ENCODE results near the gene COL4A1.

Gene COL4A1

DNA sequence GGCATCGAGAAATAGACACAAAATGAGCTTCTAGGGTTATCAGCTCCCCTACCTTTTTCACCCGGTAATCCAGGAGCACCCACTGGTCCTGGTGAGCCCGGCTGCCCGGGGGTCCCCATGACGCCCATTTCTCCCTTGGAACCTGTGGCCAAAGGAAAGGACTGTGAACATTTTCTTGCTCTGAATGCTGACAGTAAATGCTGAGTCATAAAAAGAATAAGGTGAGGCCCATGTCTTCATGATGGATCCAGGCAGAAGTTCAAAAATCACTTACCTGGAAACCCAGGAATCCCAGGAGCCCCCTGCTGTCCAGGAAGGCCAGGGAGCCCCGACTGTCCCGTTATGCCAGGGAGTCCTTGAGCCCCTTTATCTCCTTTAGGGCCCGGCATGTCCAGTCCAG is 129.2 kb downstream of the COL4A1 start:
- DNase-seq (ENCODE audit: low read depth, low spot score): no peak
- H3K4me1 ChIP-seq (ENCODE audit: insufficient read depth, insufficient read length): no peaks in the 10 kb centered on the region
- H3K36me3 ChIP-seq (ENCODE audit: insufficient read depth, insufficient read length, low read length): peaks cover 98% of the 10 kb centered on the region
- H3K9ac ChIP-seq (ENCODE audit: insufficient read length, low read depth): no peak overlapping the region
- no peak overlapping the region for H3K4me3 ChIP-seq (ENCODE audit: insufficient read length, low read depth)
- no peaks in the 10 kb centered on the region; the same call in 1 of the 2 replicates for H3K9me3 ChIP-seq (ENCODE audit: insufficient read depth, low read length)
- no peaks in the 10 kb centered on the region for H3K27me3 ChIP-seq (ENCODE audit: insufficient read depth, insufficient read length)
- TF ChIP-seq YY1 (IDR thresholded peaks at IDR 0.05; ENCODE audit: insufficient read depth, insufficient read length) (no peak), ZNF274 (IDR thresholded peaks at IDR 0.05; ENCODE audit: low read depth, low read length) (no peak), SUZ12 (IDR thresholded peaks at IDR 0.05; ENCODE audit: extremely low read depth, insufficient read depth, insufficient read length) (no peak)

DNA sequence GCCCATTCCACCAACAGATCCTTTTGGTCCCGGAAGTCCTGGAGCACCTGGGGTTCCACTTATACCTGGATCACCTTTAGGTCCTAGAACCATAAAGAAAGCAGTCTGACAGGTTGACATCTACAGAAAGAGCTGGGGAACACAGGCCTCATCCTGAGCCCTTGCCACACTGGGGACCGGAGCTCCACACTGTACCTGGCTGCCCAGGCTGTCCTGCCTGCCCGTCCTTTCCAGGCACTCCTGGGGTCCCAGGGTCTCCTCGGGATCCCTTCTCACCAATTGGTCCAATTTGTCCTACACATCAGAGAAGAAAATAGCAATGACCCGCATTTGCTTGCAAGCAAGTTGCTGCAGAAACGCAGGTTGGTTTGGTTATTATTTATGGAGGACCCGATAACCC is 130.5 kb downstream of the COL4A1 start:
- Histone ChIP-seq H3K4me3 (ENCODE audit: insufficient read length, low read depth) (no peak overlapping the region), H3K9ac (ENCODE audit: insufficient read length, low read depth) (no peak overlapping the region)
- TF ChIP-seq SUZ12 (IDR thresholded peaks at IDR 0.05; ENCODE audit: extremely low read depth, insufficient read depth, insufficient read length): no peak
- no peak for TF ChIP-seq YY1 (IDR thresholded peaks at IDR 0.05; ENCODE audit: insufficient read depth, insufficient read length)
- no peak for TF ChIP-seq ZNF274 (IDR thresholded peaks at IDR 0.05; ENCODE audit: low read depth, low read length)

DNA sequence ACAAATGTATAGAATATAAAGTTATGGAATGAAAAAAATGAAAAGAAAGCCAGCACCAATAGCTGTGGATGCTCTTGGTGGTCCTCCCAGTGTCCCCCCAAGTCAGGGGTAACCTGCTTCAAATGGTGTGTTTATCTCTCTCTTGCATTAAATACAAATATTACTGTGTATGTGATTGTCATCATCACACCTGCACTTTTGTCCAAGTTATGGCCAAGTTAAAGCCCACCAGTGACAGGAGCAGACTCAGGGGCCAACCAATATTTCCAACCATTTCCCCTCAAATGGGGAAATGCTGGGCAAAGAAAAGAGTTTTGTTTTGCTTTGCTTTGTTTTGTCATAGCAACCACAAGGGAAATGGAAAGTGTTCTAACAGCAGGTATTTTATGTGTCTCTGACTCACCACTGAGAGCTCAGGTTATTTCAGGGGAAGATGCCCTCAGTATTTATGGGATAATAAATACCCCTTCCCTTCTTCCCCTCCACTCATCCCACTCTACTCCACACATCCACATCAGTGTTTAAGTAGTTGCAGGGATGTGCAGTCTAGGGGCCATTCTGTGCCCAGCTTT is 133.6 kb downstream of the COL4A1 start:
- no peak for DNase-seq (ENCODE audit: low read depth, low spot score)
- Histone ChIP-seq H3K4me3 (ENCODE audit: insufficient read length, low read depth) (no peak overlapping the region), H3K27me3 (ENCODE audit: insufficient read depth, insufficient read length) (no peaks in the 10 kb centered on the region), H3K36me3 (ENCODE audit: insufficient read depth, insufficient read length, low read length) (peaks cover 94% of the 10 kb centered on the region), H3K9ac (ENCODE audit: insufficient read length, low read depth) (no peak overlapping the region), H3K9me3 (ENCODE audit: insufficient read depth, low read length) (no peaks in the 10 kb centered on the region; the same call in 1 of the 2 replicates), H3K4me1 (ENCODE audit: insufficient read depth, insufficient read length) (no peaks in the 10 kb centered on the region)
- TF ChIP-seq YY1 (IDR thresholded peaks at IDR 0.05; ENCODE audit: insufficient read depth, insufficient read length) (no peak), SUZ12 (IDR thresholded peaks at IDR 0.05; ENCODE audit: extremely low read depth, insufficient read depth, insufficient read length) (no peak), ZNF274 (IDR thresholded peaks at IDR 0.05; ENCODE audit: low read depth, low read length) (no peak)

More for the DNA sequence above, 130.5 kb downstream of the COL4A1 start:
- H3K4me1 ChIP-seq (ENCODE audit: insufficient read depth, insufficient read length): no peaks in the 10 kb centered on the region
- no peaks in the 10 kb centered on the region for H3K27me3 ChIP-seq (ENCODE audit: insufficient read depth, insufficient read length)
- H3K9me3 ChIP-seq (ENCODE audit: insufficient read depth, low read length): no peaks in the 10 kb centered on the region; the same call in 1 of the 2 replicates
- H3K36me3 ChIP-seq (ENCODE audit: insufficient read depth, insufficient read length, low read length): peaks cover 98% of the 10 kb centered on the region
- DNase-seq (ENCODE audit: low read depth, low spot score): no peak

DNA sequence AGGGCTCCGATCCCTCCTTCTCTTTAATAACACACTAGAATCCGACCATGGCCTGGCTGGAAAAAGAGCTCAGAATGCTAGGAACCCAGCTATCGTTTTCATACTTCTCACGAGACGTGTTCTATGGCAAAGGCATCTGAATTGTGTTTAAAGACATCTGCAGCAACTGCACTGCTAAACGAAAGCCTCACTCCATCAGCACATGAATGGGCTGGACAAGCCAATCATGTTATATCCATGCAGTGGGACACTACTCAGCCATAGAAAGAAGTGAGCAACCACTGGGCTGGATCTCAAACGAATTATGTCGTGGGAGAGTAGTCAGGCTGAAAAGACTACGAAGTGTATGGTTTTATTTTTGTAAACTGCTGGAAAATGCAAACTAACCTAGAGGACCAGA is 136.1 kb downstream of the COL4A1 start:
- no peaks in the 10 kb centered on the region; the same call in 1 of the 2 replicates for H3K9me3 ChIP-seq (ENCODE audit: insufficient read depth, low read length)
- no peak overlapping the region for H3K9ac ChIP-seq (ENCODE audit: insufficient read length, low read depth)
- H3K36me3 ChIP-seq (ENCODE audit: insufficient read depth, insufficient read length, low read length): peaks cover 91% of the 10 kb centered on the region
- TF ChIP-seq SUZ12 (IDR thresholded peaks at IDR 0.05; ENCODE audit: extremely low read depth, insufficient read depth, insufficient read length): no peak
- no peaks in the 10 kb centered on the region for H3K4me1 ChIP-seq (ENCODE audit: insufficient read depth, insufficient read length)
- DNase-seq (ENCODE audit: low read depth, low spot score): no peak
- H3K4me3 ChIP-seq (ENCODE audit: insufficient read length, low read depth): no peak overlapping the region
- H3K27me3 ChIP-seq (ENCODE audit: insufficient read depth, insufficient read length): no peaks in the 10 kb centered on the region

DNA sequence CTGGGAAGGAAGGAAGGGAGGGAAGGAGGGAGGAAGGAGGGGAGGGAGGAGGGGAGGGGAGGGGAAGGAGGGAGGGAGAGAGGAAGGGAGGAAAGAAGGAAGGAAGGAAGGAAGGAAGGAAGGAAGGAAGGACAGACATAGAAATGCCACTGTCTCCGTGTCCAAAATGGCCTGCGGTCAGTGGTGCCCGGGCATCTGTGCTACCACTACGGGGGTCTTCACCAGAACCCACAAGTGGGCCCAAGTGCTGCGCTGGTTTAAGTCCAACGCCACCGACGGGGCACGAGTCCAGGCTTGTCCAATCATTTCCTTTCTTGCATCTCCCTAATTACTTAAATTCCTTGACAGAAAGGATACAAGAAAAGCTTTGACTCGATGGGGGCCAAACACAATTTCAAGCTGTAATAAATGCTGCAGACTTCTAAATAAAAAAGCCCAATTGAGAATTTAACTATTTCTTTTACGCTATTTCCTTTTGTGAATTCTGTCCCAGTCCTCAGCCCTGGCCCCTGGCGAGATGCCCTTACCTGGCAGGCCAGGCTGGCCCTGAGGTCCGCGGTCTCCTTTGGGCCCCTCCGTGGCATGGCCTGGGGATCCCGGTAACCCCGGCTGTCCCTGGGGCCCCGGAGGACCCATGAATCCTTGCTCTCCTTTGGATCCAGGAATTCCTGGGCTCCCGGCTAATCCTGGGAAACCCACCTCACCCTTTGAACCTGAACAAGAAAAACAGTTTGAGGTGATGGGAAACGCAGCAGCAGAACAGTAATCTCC is 136.8 kb downstream of the COL4A1 start:
- no peaks in the 10 kb centered on the region for H3K4me1 ChIP-seq (ENCODE audit: insufficient read depth, insufficient read length)
- no peak for TF ChIP-seq YY1 (IDR thresholded peaks at IDR 0.05; ENCODE audit: insufficient read depth, insufficient read length)
- no peak for TF ChIP-seq ZNF274 (IDR thresholded peaks at IDR 0.05; ENCODE audit: low read depth, low read length)
- no peak for TF ChIP-seq SUZ12 (IDR thresholded peaks at IDR 0.05; ENCODE audit: extremely low read depth, insufficient read depth, insufficient read length)

DNA sequence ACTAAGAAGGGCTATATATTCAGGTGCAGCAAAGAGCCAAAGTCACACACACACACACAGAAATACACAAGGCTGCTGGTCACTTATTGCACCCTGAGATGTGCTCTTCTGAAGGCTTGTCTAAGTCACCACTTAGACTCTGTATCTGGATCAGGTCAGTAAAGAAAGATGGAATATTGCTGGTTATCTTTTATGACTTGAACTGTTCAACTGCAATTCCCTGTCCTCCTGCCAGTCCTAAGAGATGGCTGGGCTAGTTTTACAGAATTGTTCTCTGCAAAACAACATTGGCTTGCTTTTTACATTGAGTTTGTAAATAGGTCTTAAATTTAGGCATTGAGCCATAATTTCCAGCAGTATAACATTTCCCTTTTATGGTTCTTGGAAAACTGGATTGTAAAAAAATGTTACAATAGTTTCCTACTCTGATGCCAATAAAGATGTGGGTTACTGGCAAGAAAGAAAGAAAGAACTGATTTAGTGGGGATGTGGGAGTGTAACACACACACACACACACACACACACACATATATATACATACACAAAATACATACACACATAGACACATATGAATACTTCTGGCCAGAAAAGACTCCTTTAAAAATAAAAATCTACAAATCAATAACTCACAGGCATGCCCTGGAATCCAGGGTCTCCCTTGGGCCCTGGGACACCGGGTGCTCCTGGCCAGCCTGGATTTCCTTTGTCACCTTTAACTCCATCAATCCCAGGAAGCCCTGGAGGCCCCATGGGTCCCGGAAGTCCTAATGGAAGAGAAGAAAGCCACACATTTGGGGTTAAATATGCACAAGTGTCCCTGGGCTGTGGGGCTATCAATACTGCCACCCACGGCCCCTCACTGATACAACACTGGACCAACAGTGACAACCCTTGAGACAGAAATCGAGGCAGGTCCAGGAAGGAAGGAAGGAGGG is 137.7 kb downstream of the COL4A1 start:
- Histone ChIP-seq H3K4me1 (ENCODE audit: insufficient read depth, insufficient read length) (no peaks in the 10 kb centered on the region), H3K36me3 (ENCODE audit: insufficient read depth, insufficient read length, low read length) (peaks cover 90% of the 10 kb centered on the region), H3K4me3 (ENCODE audit: insufficient read length, low read depth) (no peak overlapping the region), H3K9ac (ENCODE audit: insufficient read length, low read depth) (no peak overlapping the region), H3K27me3 (ENCODE audit: insufficient read depth, insufficient read length) (no peaks in the 10 kb centered on the region), H3K9me3 (ENCODE audit: insufficient read depth, low read length) (no peaks in the 10 kb centered on the region; the same call in 1 of the 2 replicates)
- TF ChIP-seq SUZ12 (IDR thresholded peaks at IDR 0.05; ENCODE audit: extremely low read depth, insufficient read depth, insufficient read length) (no peak), ZNF274 (IDR thresholded peaks at IDR 0.05; ENCODE audit: low read depth, low read length) (no peak), YY1 (IDR thresholded peaks at IDR 0.05; ENCODE audit: insufficient read depth, insufficient read length) (no peak)
- DNase-seq (ENCODE audit: low read depth, low spot score): no peak

More for the DNA sequence above, 136.8 kb downstream of the COL4A1 start:
- Histone ChIP-seq H3K27me3 (ENCODE audit: insufficient read depth, insufficient read length) (no peaks in the 10 kb centered on the region), H3K4me3 (ENCODE audit: insufficient read length, low read depth) (no peak overlapping the region), H3K9me3 (ENCODE audit: insufficient read depth, low read length) (no peaks in the 10 kb centered on the region; the same call in 1 of the 2 replicates), H3K9ac (ENCODE audit: insufficient read length, low read depth) (no peak overlapping the region), H3K36me3 (ENCODE audit: insufficient read depth, insufficient read length, low read length) (peaks cover 91% of the 10 kb centered on the region)
- no peak for DNase-seq (ENCODE audit: low read depth, low spot score)
